Measurements from ENCODE around the gene ASTL. TPM values are rescaled to one million over a fixed set of nuclear protein-coding genes. Genes with fewer than 3 reads are reported as not detected.

Gene ASTL
- total and polyA plus RNA-seq, 12 donors = 0.16 TPM; not detected in 11

DNA sequence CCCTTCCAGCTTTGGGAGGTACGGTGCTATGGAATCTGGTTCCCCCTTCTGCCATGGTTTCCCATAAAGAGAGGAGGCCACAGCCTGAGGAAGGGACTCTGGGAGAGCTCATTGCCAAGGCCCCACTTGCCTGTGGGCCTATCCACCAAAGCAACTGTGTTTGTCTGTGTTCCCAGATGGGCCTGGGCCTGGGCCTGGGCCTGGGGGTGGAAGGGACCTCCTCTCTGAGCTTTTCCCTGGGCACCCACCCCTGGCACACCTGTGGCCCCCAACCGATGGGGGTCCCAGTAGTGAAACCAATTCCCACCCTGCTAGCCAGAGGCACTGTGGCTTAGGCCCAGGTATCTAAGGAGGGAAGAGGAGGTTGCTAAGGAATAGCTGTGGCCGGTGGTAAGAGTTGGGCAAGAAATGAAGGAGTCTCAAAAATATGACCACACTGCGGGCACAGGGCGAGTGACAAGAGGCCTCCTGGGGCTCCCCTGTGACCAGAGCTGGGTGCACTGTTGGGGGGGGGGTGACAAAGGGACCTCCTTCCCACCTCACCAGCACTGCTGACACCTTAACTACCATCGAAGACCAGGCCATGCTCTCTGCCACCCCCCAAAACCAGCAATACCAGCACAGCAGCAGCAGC lies 11.8 kb upstream of the ASTL start:
- Histone ChIP-seq H3K4me1 (peaks cover 0 to 40% (median 32%) of the 10 kb centered on the region in 9 donors), H3K27me3 (no peaks in the 10 kb centered on the region), H3K9me3 (no peaks in the 10 kb centered on the region), H3K4me3 (no peak overlapping the region), H3K36me3 (no peaks in the 10 kb centered on the region), H3K27ac (no peak overlapping the region)
- intact Hi-C loops (cut with DNase I) = no loop called here
- TF ChIP-seq, protein P1, sequence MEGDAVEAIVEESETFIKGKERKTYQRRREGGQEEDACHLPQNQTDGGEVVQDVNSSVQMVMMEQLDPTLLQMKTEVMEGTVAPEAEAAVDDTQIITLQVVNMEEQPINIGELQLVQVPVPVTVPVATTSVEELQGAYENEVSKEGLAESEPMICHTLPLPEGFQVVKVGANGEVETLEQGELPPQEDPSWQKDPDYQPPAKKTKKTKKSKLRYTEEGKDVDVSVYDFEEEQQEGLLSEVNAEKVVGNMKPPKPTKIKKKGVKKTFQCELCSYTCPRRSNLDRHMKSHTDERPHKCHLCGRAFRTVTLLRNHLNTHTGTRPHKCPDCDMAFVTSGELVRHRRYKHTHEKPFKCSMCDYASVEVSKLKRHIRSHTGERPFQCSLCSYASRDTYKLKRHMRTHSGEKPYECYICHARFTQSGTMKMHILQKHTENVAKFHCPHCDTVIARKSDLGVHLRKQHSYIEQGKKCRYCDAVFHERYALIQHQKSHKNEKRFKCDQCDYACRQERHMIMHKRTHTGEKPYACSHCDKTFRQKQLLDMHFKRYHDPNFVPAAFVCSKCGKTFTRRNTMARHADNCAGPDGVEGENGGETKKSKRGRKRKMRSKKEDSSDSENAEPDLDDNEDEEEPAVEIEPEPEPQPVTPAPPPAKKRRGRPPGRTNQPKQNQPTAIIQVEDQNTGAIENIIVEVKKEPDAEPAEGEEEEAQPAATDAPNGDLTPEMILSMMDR (IDR thresholded peaks at IDR 0.05) = no peak
- 93% methylated on average over 6 of the region's 6 CpGs for WGBS, 2 donors
- no peak for ATAC-seq
- no peak for DNase-seq

DNA sequence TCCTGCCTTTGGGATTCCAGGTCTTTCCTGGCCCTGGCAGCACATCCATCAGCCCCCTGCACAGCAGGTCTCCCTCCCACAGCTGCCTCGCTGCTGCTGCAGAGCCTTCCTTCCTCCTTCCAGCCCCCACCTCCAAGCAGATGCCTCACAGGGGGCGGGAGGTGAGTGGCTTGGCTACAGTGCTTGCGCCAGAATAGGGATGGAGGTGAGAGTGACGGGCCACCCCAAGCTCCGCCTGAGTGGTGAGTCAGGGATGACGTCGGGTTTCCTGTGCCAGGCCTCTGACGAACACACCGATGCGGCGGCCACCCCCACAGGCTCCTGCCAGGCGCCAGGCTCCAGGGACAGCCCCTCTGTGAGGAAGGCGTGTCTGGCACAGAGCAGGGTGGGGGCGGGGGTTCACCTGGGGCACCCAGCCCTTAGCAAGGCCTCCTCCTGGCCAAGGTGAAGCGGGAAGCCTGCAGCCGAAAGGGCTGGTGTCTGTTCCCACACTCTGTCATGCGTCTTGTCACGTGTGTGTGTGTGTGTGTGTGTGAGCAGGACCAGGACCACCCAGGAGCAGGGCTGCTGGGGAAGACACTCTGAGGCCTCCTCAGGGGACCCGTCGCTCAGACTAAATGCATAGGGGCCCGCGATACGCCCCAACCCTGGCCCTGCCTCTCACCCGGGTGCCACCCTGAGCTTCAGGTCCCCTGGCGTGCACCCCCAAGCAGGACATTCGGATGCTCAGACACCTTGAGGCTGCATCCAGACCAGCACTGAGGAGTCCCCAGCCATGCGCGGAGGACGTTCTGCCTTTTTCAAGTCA lies 10.3 kb upstream of the ASTL start:
- ATAC-seq = peak; percentile 10 to 60 (median 40)
- Histone ChIP-seq H3K4me1 (peaks cover 0 to 53% (median 39%) of the 10 kb centered on the region in 9 donors), H3K27me3 (peaks cover 0 to 5% (median 0%) of the 10 kb centered on the region in 7 donors), H3K9me3 (no peaks in the 10 kb centered on the region), H3K36me3 (peaks cover 0 to 7% (median 0%) of the 10 kb centered on the region in 9 donors), H3K4me3 (peak overlapping the region in 2 of 10 donors; percentile 10 to 16), H3K27ac (peak overlapping the region in 1 of 10 donors; percentile 89)
- DNase-seq = peak; percentile 57 to 73
- TF ChIP-seq, protein P1 (IDR thresholded peaks at IDR 0.05) = no peak
- 52 to 65% methylated on average over 29 of the region's 29 CpGs for WGBS, 2 donors
- intact Hi-C loops (cut with DNase I) = loop anchor here in 6 of 10 donors (5.0 to 10.0 kb wide), 5 partner anchors 46 to 366 kb away; partner anchors contain the start of genes CIAO1 (in 2 of the 6), TMEM127 (in 2 of the 6), NEURL3 (in 1 of the 6) and STARD7 (in 1 of the 6)

DNA sequence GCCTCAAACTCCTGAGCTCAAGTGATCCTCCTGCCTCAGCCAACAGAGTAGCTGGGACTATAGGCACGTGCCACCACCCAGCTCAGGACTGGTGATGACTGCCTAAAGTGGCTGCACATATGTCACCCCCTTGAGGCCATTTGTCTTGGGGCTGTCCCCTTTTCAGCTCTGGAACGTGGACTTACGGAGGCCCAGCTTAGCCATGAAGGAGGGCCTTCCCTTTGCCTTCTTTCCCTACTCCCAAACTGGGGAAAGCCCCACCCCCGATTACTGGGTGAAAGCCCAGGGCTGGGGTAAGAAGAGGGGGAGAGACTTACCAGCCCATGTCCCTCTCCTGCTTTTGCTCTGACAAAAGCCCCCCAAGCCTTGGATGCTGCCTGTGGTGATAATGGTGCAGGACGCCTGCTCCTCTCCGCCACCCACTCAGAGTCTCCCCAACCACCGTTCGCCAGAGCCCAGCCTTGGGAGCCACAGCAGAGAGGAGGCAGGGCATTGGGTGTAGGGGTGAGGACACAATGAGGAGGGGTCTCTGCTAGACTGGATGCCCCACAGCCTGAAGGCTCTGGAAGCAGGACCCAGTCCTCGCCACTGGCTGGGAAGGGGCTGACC lies 9.4 kb upstream of the ASTL start:
- 68 to 71% methylated on average over 9 of the region's 9 CpGs for WGBS, 2 donors
- Histone ChIP-seq H3K4me3 (no peak overlapping the region), H3K36me3 (peaks cover 0 to 9% (median 0%) of the 10 kb centered on the region in 9 donors), H3K4me1 (peaks cover 0 to 57% (median 39%) of the 10 kb centered on the region in 9 donors), H3K27ac (peak overlapping the region in 4 of 10 donors; percentile 10 to 89 (median 61)), H3K9me3 (no peaks in the 10 kb centered on the region), H3K27me3 (peaks cover 0 to 5% (median 0%) of the 10 kb centered on the region in 7 donors)
- TF ChIP-seq, protein P1 (IDR thresholded peaks at IDR 0.05) = no peak
- no peak for DNase-seq
- intact Hi-C loops (cut with DNase I) = loop anchor here in 6 of 10 donors (5.0 to 10.0 kb wide), 5 partner anchors 47 to 367 kb away; partner anchors contain the start of genes CIAO1 (in 2 of the 6), TMEM127 (in 2 of the 6), NEURL3 (in 1 of the 6) and STARD7 (in 1 of the 6)
- no peak for ATAC-seq

Measured in heart right ventricle (tissue), 16 donors.